Measurements from ENCODE around the gene RTBDN. TPM values are rescaled to one million over a fixed set of nuclear protein-coding genes. Genes with fewer than 3 reads are reported as not detected.

Gene RTBDN
- total and polyA plus RNA-seq, 2 of the 8 experiments (the other 6 are each of a cell fraction or from before 2014, with no cell fraction given): 4.0 to 4.8 TPM

DNA sequence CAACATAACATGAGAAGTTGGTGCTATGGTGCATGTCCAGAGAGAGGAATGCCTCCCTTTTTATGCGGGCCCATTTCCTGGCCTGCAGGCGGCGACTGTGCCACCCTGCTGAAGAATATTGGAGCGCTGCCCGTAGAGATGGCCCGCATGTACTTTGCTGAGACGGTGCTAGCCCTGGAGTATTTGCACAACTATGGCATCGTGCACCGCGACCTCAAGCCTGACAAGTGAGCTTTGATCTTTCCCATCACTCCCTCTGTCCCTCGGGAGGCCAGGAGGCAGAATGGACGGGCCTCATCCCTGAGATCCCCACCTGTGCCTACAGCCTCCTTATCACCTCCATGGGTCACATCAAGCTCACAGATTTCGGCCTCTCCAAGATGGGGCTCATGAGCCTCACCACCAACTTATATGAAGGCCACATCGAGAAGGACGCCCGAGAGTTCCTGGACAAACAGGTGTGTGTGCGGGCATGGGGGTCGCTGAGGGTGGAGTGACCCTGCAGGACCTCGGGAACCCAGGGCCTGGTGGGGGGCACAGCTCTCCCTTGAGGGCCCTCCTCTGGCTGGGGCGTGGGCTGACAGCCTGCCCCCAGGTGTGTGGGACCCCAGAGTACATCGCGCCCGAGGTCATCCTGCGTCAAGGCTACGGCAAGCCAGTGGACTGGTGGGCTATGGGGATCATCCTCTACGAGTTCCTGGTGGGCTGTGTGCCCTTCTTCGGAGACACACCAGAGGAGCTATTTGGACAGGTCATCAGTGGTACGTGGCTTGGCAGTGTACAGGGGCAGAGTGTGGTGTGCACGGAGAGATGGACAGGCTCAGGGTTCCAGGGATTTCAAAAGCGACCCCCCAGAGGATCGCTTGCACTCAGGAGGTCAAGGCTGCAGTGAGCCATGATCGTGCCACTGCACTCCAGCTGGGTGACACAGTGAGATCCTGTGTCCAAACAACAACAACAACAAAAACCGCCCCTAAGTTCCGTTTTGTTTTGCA, 30.6 kb upstream of the RTBDN start:
- no peak overlapping the region for H2BK120ac ChIP-seq (replicated peaks; ENCODE audit: low read depth, low read length)
- peaks cover 0 to 4% (median 0%) of the 10 kb centered on the region in 4 experiments; a peak in 1 of 8 replicates for H3K36me3 ChIP-seq (ENCODE audit: control insufficient read depth in 2 of 4, insufficient read depth in 4 of 4, low read length in 3 of 4)
- H3K14ac ChIP-seq (ENCODE audit: insufficient read length): no peak overlapping the region
- H2BK5ac ChIP-seq (ENCODE audit: low read depth, low read length): no peak overlapping the region
- WGBS, 2 experiments (ENCODE audit: extremely low coverage in 1 of 2, insufficient coverage in 1 of 2, insufficient read length in 1 of 2, insufficient replicate concordance in 2 of 2, low coverage in 1 of 2, low lambda C conversion rate in 2 of 2, missing lambda C conversion rate in 1 of 2): 94% methylated on average over 34 of the region's 34 CpGs; no CpG with 5 or more reads in 1 of the 2 experiments
- H4K91ac ChIP-seq (replicated peaks; ENCODE audit: insufficient read length, low read length): no peak overlapping the region
- no peak overlapping the region for H2BK15ac ChIP-seq (ENCODE audit: low read length)
- H3K4me2 ChIP-seq (ENCODE audit: insufficient read depth in 1 of 2, low read depth in 2 of 2, low read length in 2 of 2): peak overlapping the region in 1 of 2 experiments; percentile 65; a peak in 1 of 4 replicates
- H3K9ac ChIP-seq (replicated peaks in 1 of 4; ENCODE audit: extremely low read depth in 1 of 4, low read depth in 3 of 4, low read length in 3 of 4): no peak overlapping the region
- H2BK20ac ChIP-seq (ENCODE audit: low read length): 0 out of 2 replicates have a peak overlapping the region, but pooled peaks have one; percentile 27
- no peak overlapping the region for H4K5ac ChIP-seq (ENCODE audit: insufficient read length, low read depth, low read length)
- H2BK12ac ChIP-seq (ENCODE audit: low read depth, low read length): no peak overlapping the region
- H3K23ac ChIP-seq (ENCODE audit: insufficient read length): no peak overlapping the region
- no peak for DNase-seq (ENCODE audit: low read depth in 1 of 2, low spot score in 2 of 2)
- no peak overlapping the region for H4K8ac ChIP-seq (ENCODE audit: extremely low read depth, insufficient read depth, low read length)
- CTCF ChIA-PET (ENCODE audit: partially characterized antibody): interaction anchor here (0.6 to 7.9 kb wide), 9 partner anchors 8 to 1135 kb away, joined by 3 to 48 read pairs (median 5); no protein-coding TSS in a partner anchor
- no peaks in the 10 kb centered on the region for H3K79me1 ChIP-seq (ENCODE audit: low read depth, low read length)
- H3K4me3 ChIP-seq (ENCODE audit: extremely low read depth in 1 of 4, insufficient read depth in 2 of 4, low read depth in 3 of 4, low read length in 4 of 4): no peak overlapping the region
- H2AFZ ChIP-seq (ENCODE audit: low read length): no peak overlapping the region
- H3K27me3 ChIP-seq (replicated peaks in 1 of 4; ENCODE audit: control insufficient read depth in 3 of 4, extremely low read depth in 1 of 4, insufficient read depth in 3 of 4, low read length in 3 of 4): no peaks in the 10 kb centered on the region
- peaks cover 8% of the 10 kb centered on the region; the same call in 1 of the 2 replicates for H3K23me2 ChIP-seq (ENCODE audit: low read depth, low read length)
- peaks cover 3 to 17% (median 14%) of the 10 kb centered on the region in 4 experiments for H3K4me1 ChIP-seq (replicated peaks in 1 of 4; ENCODE audit: control insufficient read depth in 3 of 4, insufficient read depth in 4 of 4, low read length in 3 of 4)
- no peak overlapping the region for H3K56ac ChIP-seq (replicated peaks; ENCODE audit: insufficient read length, low read depth, low read length)
- no peaks in the 10 kb centered on the region for H3K79me2 ChIP-seq (ENCODE audit: control insufficient read depth in 1 of 2, insufficient read depth in 2 of 2, low read length in 2 of 2)
- no peak overlapping the region; the same call in 1 of the 2 replicates for H2AK5ac ChIP-seq (ENCODE audit: low read depth, low read length)
- no peaks in the 10 kb centered on the region for H3K9me3 ChIP-seq (ENCODE audit: insufficient read depth in 2 of 2, low read depth in 1 of 2, low read length in 1 of 2)
- no peak overlapping the region for H3K18ac ChIP-seq (ENCODE audit: extremely low read depth, low read length)
- H4K20me1 ChIP-seq (replicated peaks in 1 of 2; ENCODE audit: control insufficient read depth in 1 of 2, insufficient read depth in 2 of 2, low read length in 2 of 2): no peaks in the 10 kb centered on the region
- no peak overlapping the region for H3K4ac ChIP-seq (replicated peaks; ENCODE audit: insufficient read length, low read depth, low read length)
- FAIRE-seq: no peak
- H3K27ac ChIP-seq (ENCODE audit: low read depth, low read length): no peak overlapping the region
- POLR2A ChIA-PET (ENCODE audit: partially characterized antibody): interaction anchor here (0.6 to 4.5 kb wide), 10 partner anchors 10 to 298 kb away, joined by 3 to 34 read pairs (median 6); partner anchors contain the start of genes DNASE2 and GCDH
- no peak for TF ChIP-seq KDM5A (IDR thresholded peaks at IDR 0.05; ENCODE audit: low read length)
- TF ChIP-seq FOSL1 (IDR thresholded peaks at IDR 0.05; ENCODE audit: insufficient read depth, low read depth, low read length): no peak
- no peak for TF ChIP-seq GTF2F1 (IDR thresholded peaks at IDR 0.05; ENCODE audit: borderline replicate concordance, low read depth, low read length)
- no peak for TF ChIP-seq TCF12 (IDR thresholded peaks at IDR 0.05; ENCODE audit: low read depth, low read length)
- TF ChIP-seq SIN3A (conservative IDR thresholded peaks at IDR 0.05 in 1 of 2, IDR thresholded peaks at IDR 0.05 in 1 of 2; ENCODE audit: low read depth in 1 of 2, low read length in 2 of 2): no peak
- no peak for TF ChIP-seq HDAC6 (IDR thresholded peaks at IDR 0.05; ENCODE audit: low read depth, low read length)
- no peak for TF ChIP-seq JUN (IDR thresholded peaks at IDR 0.05; ENCODE audit: low read depth, low read length)
- no peak for TF ChIP-seq NRF1 (IDR thresholded peaks at IDR 0.05; ENCODE audit: low read depth, low read length)
- TF ChIP-seq ZNF274 (IDR thresholded peaks at IDR 0.05; ENCODE audit: borderline replicate concordance, extremely low read depth, low read length): no peak
- no peak for TF ChIP-seq KDM4A (IDR thresholded peaks at IDR 0.05; ENCODE audit: low read depth, low read length, severe bottlenecking)
- no peak for TF ChIP-seq MAFK (IDR thresholded peaks at IDR 0.05; ENCODE audit: low read depth, low read length)

All from H1 (cell line).